Measurements from ENCODE around the gene SMIM9. TPM values are rescaled to one million over a fixed set of nuclear protein-coding genes. Genes with fewer than 3 reads are reported as not detected.
"Not testable (repeated sequence)": the region's sequence is repeated elsewhere in the genome, so short reads cannot be mapped to it uniquely, and the experiment has no call there.

The SMIM9 gene
- polyA plus RNA-seq, 2 donors, result not detected

DNA sequence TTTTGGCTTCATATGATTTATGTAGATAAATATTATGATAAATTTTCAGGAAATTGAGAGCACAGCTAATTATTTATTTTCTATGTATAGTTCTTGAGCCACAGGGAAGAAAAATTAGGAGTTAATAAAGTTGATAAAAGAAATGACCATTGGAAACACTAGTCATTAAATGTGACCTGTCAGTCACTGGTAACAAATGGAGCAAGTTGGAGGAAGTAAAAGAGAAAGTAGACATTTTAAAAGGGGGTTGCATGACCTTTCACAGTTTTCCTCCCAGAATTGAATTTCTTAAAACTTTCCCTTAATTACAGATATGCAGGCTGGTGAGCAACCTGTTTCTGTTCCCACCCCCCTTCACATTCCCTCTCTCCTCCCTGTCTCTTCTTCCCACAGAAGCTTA, 5.3 kb downstream of the SMIM9 start:
- Histone ChIP-seq H3K27ac (ENCODE audit: low read depth in 2 of 2, low read length in 1 of 2) (no peak overlapping the region), H3K36me3 (ENCODE audit: control insufficient read depth in 2 of 2, insufficient read depth in 2 of 2, low read length in 1 of 2) (no peaks in the 10 kb centered on the region), H3K4me1 (ENCODE audit: control insufficient read depth in 2 of 2, insufficient read depth in 2 of 2, low read length in 1 of 2) (no peaks in the 10 kb centered on the region), H3K4me3 (ENCODE audit: low read depth in 1 of 2, low read length in 2 of 2) (no peak overlapping the region), H3K27me3 (ENCODE audit: control insufficient read depth in 1 of 2, insufficient read depth in 2 of 2, low read length in 2 of 2) (no peaks in the 10 kb centered on the region), H3K9me3 (ENCODE audit: control insufficient read depth in 2 of 2, insufficient read depth in 1 of 2, low read depth in 1 of 2, low read length in 1 of 2) (no peaks in the 10 kb centered on the region)

DNA sequence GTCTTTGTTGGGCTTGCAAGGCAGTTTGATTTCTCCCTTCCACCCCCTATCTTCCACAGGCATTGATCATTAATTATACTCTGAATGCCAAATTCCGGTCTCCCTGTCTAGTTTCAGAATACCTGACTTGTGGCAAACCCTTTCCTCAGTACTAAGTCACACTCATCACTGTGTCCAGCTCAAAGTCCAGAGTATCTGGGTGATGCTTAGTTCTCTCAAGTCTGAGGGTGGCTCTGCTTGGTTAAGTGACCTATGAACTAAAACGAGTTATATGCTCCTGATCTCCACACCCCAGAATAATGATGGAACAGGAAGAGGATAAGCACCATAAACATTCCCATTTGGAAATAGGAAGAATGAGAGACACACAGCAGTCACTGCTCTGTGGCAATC, 6.5 kb downstream of the SMIM9 start:
- WGBS, 2 donors, result 78 to 79% methylated on average over 2 of the region's 2 CpGs
- Histone ChIP-seq H3K36me3 (ENCODE audit: control insufficient read depth in 2 of 2, insufficient read depth in 2 of 2, low read length in 1 of 2) (no peaks in the 10 kb centered on the region), H3K4me3 (ENCODE audit: low read depth in 1 of 2, low read length in 2 of 2) (no peak overlapping the region), H3K27me3 (ENCODE audit: control insufficient read depth in 1 of 2, insufficient read depth in 2 of 2, low read length in 2 of 2) (no peaks in the 10 kb centered on the region), H3K9me3 (ENCODE audit: control insufficient read depth in 2 of 2, insufficient read depth in 1 of 2, low read depth in 1 of 2, low read length in 1 of 2) (no peaks in the 10 kb centered on the region), H3K4me1 (ENCODE audit: control insufficient read depth in 2 of 2, insufficient read depth in 2 of 2, low read length in 1 of 2) (no peaks in the 10 kb centered on the region), H3K27ac (ENCODE audit: low read depth in 2 of 2, low read length in 1 of 2) (no peak overlapping the region)

DNA sequence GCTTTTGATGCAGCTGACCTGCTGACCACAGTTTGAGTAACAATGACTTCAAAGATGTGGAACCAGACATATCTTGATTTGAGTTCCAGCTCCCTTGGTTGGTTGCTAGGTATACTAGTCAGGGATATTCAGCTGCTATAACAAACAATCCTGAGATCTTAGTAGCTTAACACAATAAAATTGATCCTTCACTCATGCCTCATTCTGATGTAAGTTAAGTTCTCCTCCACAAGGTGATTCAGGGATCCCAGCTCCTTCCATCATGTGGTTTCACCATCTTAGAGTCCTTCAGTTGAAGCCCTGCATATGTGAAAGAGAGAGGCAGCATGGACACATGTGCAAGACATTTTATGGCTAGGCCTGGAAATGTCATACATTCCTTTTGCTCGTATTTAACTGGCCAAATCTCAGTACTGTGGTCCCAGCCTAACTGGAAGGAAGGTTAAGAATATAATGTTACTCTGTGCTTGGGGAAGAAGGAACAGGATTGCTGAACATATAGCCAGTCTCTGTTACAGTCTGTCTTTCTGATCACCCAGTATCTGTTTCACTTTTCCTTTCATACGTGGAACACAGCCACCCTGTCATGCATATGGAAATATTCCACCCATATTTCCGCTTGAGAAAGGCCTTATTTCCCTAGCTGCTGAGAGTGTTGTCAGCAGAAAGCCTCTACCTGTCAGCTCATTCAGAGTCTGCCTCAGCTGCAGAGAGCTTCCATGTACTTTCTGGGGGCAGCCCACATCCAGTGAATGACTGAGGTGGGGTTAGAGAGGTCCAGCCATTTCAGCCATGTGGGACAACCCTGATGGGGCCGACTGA, 7.1 kb downstream of the SMIM9 start:
- Histone ChIP-seq H3K36me3 (ENCODE audit: control insufficient read depth in 2 of 2, insufficient read depth in 2 of 2, low read length in 1 of 2) (no peaks in the 10 kb centered on the region), H3K4me3 (ENCODE audit: low read depth in 1 of 2, low read length in 2 of 2) (no peak overlapping the region), H3K4me1 (ENCODE audit: control insufficient read depth in 2 of 2, insufficient read depth in 2 of 2, low read length in 1 of 2) (no peaks in the 10 kb centered on the region), H3K9me3 (ENCODE audit: control insufficient read depth in 2 of 2, insufficient read depth in 1 of 2, low read depth in 1 of 2, low read length in 1 of 2) (no peaks in the 10 kb centered on the region), H3K27me3 (ENCODE audit: control insufficient read depth in 1 of 2, insufficient read depth in 2 of 2, low read length in 2 of 2) (no peaks in the 10 kb centered on the region), H3K27ac (ENCODE audit: low read depth in 2 of 2, low read length in 1 of 2) (no peak overlapping the region)
- 46 to 71% methylated on average over 4 of the region's 4 CpGs for WGBS, 2 donors

DNA sequence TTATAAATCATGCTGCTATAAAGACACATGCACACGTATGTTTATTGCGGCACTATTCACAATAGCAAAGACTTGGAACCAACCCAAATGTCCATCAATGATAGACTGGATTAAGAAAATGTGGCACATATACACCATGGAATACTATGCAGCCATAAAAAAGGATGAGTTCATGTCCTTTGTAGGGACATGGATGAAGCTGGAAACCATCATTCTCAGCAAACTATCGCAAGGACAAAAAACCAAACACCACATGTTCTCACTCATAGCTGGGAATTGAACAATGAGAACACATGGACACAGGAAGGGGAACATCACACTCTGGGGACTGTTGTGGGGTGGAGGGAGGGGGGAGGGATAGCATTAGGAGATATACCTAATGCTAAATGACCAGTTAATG, 8.9 kb downstream of the SMIM9 start:
- not testable (repeated sequence) for H3K27ac ChIP-seq (ENCODE audit: low read depth in 2 of 2, low read length in 1 of 2); H3K4me3 ChIP-seq (ENCODE audit: low read depth in 1 of 2, low read length in 2 of 2); H3K27me3 ChIP-seq (ENCODE audit: control insufficient read depth in 1 of 2, insufficient read depth in 2 of 2, low read length in 2 of 2); H3K4me1 ChIP-seq (ENCODE audit: control insufficient read depth in 2 of 2, insufficient read depth in 2 of 2, low read length in 1 of 2); H3K9me3 ChIP-seq (ENCODE audit: control insufficient read depth in 2 of 2, insufficient read depth in 1 of 2, low read depth in 1 of 2, low read length in 1 of 2); H3K36me3 ChIP-seq (ENCODE audit: control insufficient read depth in 2 of 2, insufficient read depth in 2 of 2, low read length in 1 of 2)
- WGBS, 2 donors, result no CpG with 5 or more reads among the region's 3 CpGs

DNA sequence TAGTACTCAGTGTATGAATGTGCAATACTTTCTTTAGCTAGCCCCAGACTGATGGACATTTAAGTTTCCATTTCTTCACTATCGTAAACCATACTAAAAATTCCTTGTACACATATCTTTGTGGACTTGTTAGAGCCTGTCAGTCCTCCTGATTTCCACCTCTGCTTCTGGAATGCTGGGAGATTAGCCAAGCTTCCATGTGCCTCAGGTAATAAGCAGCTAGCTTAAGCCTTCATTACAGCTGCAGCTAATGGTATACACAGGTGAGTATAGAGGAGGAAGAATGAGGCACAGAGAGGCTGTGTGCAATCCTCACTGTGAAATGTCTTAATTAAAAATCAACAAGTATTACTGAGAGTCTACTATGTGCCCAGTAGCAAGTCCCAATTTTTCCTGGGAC, 9.8 kb downstream of the SMIM9 start:
- WGBS, 2 donors, result 48 to 83% methylated on average over 1 of the region's 1 CpG
- Histone ChIP-seq H3K27ac (ENCODE audit: low read depth in 2 of 2, low read length in 1 of 2) (no peak overlapping the region), H3K4me3 (ENCODE audit: low read depth in 1 of 2, low read length in 2 of 2) (no peak overlapping the region), H3K4me1 (ENCODE audit: control insufficient read depth in 2 of 2, insufficient read depth in 2 of 2, low read length in 1 of 2) (no peaks in the 10 kb centered on the region), H3K36me3 (ENCODE audit: control insufficient read depth in 2 of 2, insufficient read depth in 2 of 2, low read length in 1 of 2) (no peaks in the 10 kb centered on the region), H3K9me3 (ENCODE audit: control insufficient read depth in 2 of 2, insufficient read depth in 1 of 2, low read depth in 1 of 2, low read length in 1 of 2) (no peaks in the 10 kb centered on the region), H3K27me3 (ENCODE audit: control insufficient read depth in 1 of 2, insufficient read depth in 2 of 2, low read length in 2 of 2) (no peaks in the 10 kb centered on the region)

DNA sequence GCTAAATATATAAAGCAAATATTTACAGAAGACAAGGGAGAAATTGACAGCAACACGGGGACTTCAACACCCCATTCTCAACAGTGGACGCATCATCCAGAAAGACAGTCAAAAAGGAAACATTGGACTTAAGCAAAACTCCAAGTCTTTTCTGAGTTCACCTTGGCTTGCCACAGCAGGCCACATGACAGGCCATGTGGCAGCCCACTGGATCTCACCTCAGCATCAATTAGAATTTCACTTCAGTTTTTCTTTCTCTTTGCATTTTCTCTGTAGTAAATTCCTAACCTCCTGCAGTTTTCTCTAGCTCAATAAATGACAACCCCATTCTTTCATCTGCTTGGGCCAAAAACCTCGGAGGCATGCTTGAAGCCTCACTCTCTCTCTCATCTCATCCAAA, 12.4 kb downstream of the SMIM9 start:
- WGBS, 2 donors, result 58 to 74% methylated on average over 3 of the region's 3 CpGs
- Histone ChIP-seq H3K36me3 (ENCODE audit: control insufficient read depth in 2 of 2, insufficient read depth in 2 of 2, low read length in 1 of 2) (no peaks in the 10 kb centered on the region), H3K4me3 (ENCODE audit: low read depth in 1 of 2, low read length in 2 of 2) (no peak overlapping the region), H3K4me1 (ENCODE audit: control insufficient read depth in 2 of 2, insufficient read depth in 2 of 2, low read length in 1 of 2) (peaks cover 0 to 2% of the 10 kb centered on the region in 2 donors), H3K9me3 (ENCODE audit: control insufficient read depth in 2 of 2, insufficient read depth in 1 of 2, low read depth in 1 of 2, low read length in 1 of 2) (no peaks in the 10 kb centered on the region), H3K27me3 (ENCODE audit: control insufficient read depth in 1 of 2, insufficient read depth in 2 of 2, low read length in 2 of 2) (no peaks in the 10 kb centered on the region), H3K27ac (ENCODE audit: low read depth in 2 of 2, low read length in 1 of 2) (no peak overlapping the region)

GRCh38 chrX:154821523-154821922, 12.9 kb downstream of the SMIM9 start:
- H3K9me3 ChIP-seq (ENCODE audit: control insufficient read depth in 2 of 2, insufficient read depth in 1 of 2, low read depth in 1 of 2, low read length in 1 of 2), result no peaks in the 10 kb centered on the region
- H3K4me1 ChIP-seq (ENCODE audit: control insufficient read depth in 2 of 2, insufficient read depth in 2 of 2, low read length in 1 of 2), result peaks cover 0 to 2% of the 10 kb centered on the region in 2 donors
- no peak overlapping the region for H3K27ac ChIP-seq (ENCODE audit: low read depth in 2 of 2, low read length in 1 of 2)
- no peaks in the 10 kb centered on the region for H3K27me3 ChIP-seq (ENCODE audit: control insufficient read depth in 1 of 2, insufficient read depth in 2 of 2, low read length in 2 of 2)
- no peak overlapping the region for H3K4me3 ChIP-seq (ENCODE audit: low read depth in 1 of 2, low read length in 2 of 2)
- no peaks in the 10 kb centered on the region for H3K36me3 ChIP-seq (ENCODE audit: control insufficient read depth in 2 of 2, insufficient read depth in 2 of 2, low read length in 1 of 2)

DNA sequence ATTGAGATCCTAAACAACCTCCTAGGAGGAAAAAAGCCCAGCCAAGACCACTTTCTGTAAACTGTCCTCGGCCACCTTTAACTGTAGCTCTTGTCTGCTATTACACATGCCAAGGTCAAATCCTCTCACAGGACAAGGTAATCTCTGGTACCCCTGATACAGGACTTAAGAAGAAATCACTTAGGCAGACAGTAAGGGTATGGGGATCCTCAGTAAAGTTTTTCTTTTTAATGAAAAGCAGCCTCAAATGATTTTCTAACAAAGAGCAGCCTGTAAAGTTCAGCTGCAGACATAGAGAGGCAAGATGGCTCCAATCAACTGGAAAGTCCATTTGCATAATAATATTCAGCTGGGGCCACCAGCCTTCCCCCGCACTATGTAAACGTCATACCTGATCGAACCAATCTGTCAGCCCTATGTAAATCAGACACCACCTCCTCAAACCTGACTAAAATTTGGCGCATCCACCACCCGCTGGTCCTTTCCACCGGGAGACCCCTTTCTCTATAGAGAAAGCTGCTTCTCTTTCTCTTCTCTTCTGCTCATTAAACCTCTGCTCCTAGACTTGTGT, 14.6 kb downstream of the SMIM9 start:
- no peak overlapping the region for H3K4me3 ChIP-seq (ENCODE audit: low read depth in 1 of 2, low read length in 2 of 2)
- no peaks in the 10 kb centered on the region for H3K9me3 ChIP-seq (ENCODE audit: control insufficient read depth in 2 of 2, insufficient read depth in 1 of 2, low read depth in 1 of 2, low read length in 1 of 2)
- H3K36me3 ChIP-seq (ENCODE audit: control insufficient read depth in 2 of 2, insufficient read depth in 2 of 2, low read length in 1 of 2), result no peaks in the 10 kb centered on the region
- H3K27me3 ChIP-seq (ENCODE audit: control insufficient read depth in 1 of 2, insufficient read depth in 2 of 2, low read length in 2 of 2), result no peaks in the 10 kb centered on the region
- 76 to 84% methylated on average over 7 of the region's 7 CpGs for WGBS, 2 donors
- H3K27ac ChIP-seq (ENCODE audit: low read depth in 2 of 2, low read length in 1 of 2), result no peak overlapping the region
- peaks cover 0 to 2% of the 10 kb centered on the region in 2 donors for H3K4me1 ChIP-seq (ENCODE audit: control insufficient read depth in 2 of 2, insufficient read depth in 2 of 2, low read length in 1 of 2)

GRCh38 chrX:154818916-154819770, 15.3 kb downstream of the SMIM9 start:
- WGBS, 2 donors, result 70 to 78% methylated on average over 11 of the region's 11 CpGs
- no peak overlapping the region for H3K4me3 ChIP-seq (ENCODE audit: low read depth in 1 of 2, low read length in 2 of 2)
- H3K27me3 ChIP-seq (ENCODE audit: control insufficient read depth in 1 of 2, insufficient read depth in 2 of 2, low read length in 2 of 2), result no peaks in the 10 kb centered on the region
- H3K36me3 ChIP-seq (ENCODE audit: control insufficient read depth in 2 of 2, insufficient read depth in 2 of 2, low read length in 1 of 2), result no peaks in the 10 kb centered on the region
- H3K4me1 ChIP-seq (ENCODE audit: control insufficient read depth in 2 of 2, insufficient read depth in 2 of 2, low read length in 1 of 2), result peaks cover 0 to 2% of the 10 kb centered on the region in 2 donors
- no peaks in the 10 kb centered on the region for H3K9me3 ChIP-seq (ENCODE audit: control insufficient read depth in 2 of 2, insufficient read depth in 1 of 2, low read depth in 1 of 2, low read length in 1 of 2)
- no peak overlapping the region for H3K27ac ChIP-seq (ENCODE audit: low read depth in 2 of 2, low read length in 1 of 2)

All from esophagus (tissue), 2 donors.